H9 (cell line): ENCODE data around the gene KRT74. TPM values are rescaled to one million over a fixed set of nuclear protein-coding genes. Genes with fewer than 3 reads are reported as not detected.
A peak's percentile ranks its signal among the peaks of the same experiment; 100 is the strongest.

Experiments used
- DNase-seq: peaks from one replicate; pipeline ENCODE4 v3.0.0-alpha.2; 2017
- H2AFZ ChIP-seq: one replicate; pipeline ENCODE4 v1.6.1; 2013; ENCODE audit warnings: mild to moderate bottlenecking, low read length, control low read depth, moderate library complexity
- H2AK5ac ChIP-seq: 2 replicates; pipeline ENCODE4 v1.6.1; 2013; ENCODE audit warnings: low read length, control low read depth, mixed read lengths; ENCODE audit not compliant: insufficient read length
- H2BK120ac ChIP-seq: one replicate; pipeline ENCODE4 v1.6.1; 2013; ENCODE audit warnings: low read depth, mild to moderate bottlenecking, low read length, control low read depth, inconsistent platforms; ENCODE audit not compliant: poor library complexity, severe bottlenecking
- H2BK12ac ChIP-seq: 2 replicates; pipeline ENCODE4 v1.6.1; 2013; ENCODE audit warnings: low read length, control low read depth, mixed read lengths, low read depth; ENCODE audit not compliant: insufficient read length
- H2BK15ac ChIP-seq: 2 replicates; pipeline ENCODE4 v1.6.1; 2013; ENCODE audit warnings: low read depth, low read length, control low read depth
- H2BK20ac ChIP-seq: one replicate; pipeline ENCODE4 v1.6.1; 2013; ENCODE audit warnings: low read depth, mild to moderate bottlenecking, low read length, control low read depth, inconsistent platforms; ENCODE audit not compliant: poor library complexity, severe bottlenecking
- H2BK5ac ChIP-seq: 2 replicates; pipeline ENCODE4 v1.6.1; 2013; ENCODE audit warnings: low read length, control low read depth, mixed read lengths; ENCODE audit not compliant: insufficient read length
- H3K14ac ChIP-seq: 2 replicates; pipeline ENCODE4 v1.6.1; 2013; ENCODE audit warnings: low read length, control low read depth; ENCODE audit not compliant: insufficient read depth
- H3K18ac ChIP-seq: 2 replicates; pipeline ENCODE4 v1.6.1; 2013; ENCODE audit warnings: low read depth, mild to moderate bottlenecking, mixed read lengths, low read length, control low read depth; ENCODE audit not compliant: insufficient read length
- H3K23ac ChIP-seq: 2 replicates; pipeline ENCODE4 v1.6.1; 2013; ENCODE audit warnings: low read length, control low read depth, mixed read lengths, low read depth; ENCODE audit not compliant: insufficient read length
- H3K23me2 ChIP-seq: 2 replicates; pipeline ENCODE4 v1.6.1; 2013; ENCODE audit warnings: low read depth, mild to moderate bottlenecking, mixed read lengths, low read length, control low read depth; ENCODE audit not compliant: insufficient read length, poor library complexity, severe bottlenecking
- H3K27ac ChIP-seq: 2 replicates; pipeline ENCODE4 v1.5.1; 2013; ENCODE audit warnings: low read length, control low read depth, mixed read lengths, low read depth; ENCODE audit not compliant: insufficient read length
- H3K27me3 ChIP-seq: 2 replicates; pipeline ENCODE4 v1.6.1; 2013; ENCODE audit warnings: low read length, control low read depth, inconsistent platforms; ENCODE audit not compliant: insufficient read depth
- H3K4ac ChIP-seq: 2 replicates; pipeline ENCODE4 v1.6.1; 2013; ENCODE audit warnings: low read depth, mild to moderate bottlenecking, control low read depth, inconsistent platforms, low read length, moderate library complexity
- H3K4me1 ChIP-seq: 2 replicates; pipeline ENCODE4 v1.6.1; 2013; ENCODE audit warnings: low read length, control low read depth, inconsistent platforms; ENCODE audit not compliant: insufficient read depth
- H3K4me2 ChIP-seq: 2 replicates; pipeline ENCODE4 v1.6.1; 2013; ENCODE audit warnings: low read length, control low read depth, mixed read lengths; ENCODE audit not compliant: insufficient read length, insufficient read depth
- H3K56ac ChIP-seq: 2 replicates; pipeline ENCODE4 v1.6.1; 2013; ENCODE audit warnings: low read depth, mild to moderate bottlenecking, mixed read lengths, low read length, control low read depth; ENCODE audit not compliant: insufficient read length
- H3K79me1 ChIP-seq: 2 replicates; pipeline ENCODE4 v1.6.1; 2013; ENCODE audit warnings: low read depth, mild to moderate bottlenecking, moderate library complexity, low read length, control low read depth, inconsistent platforms; ENCODE audit not compliant: insufficient read depth, poor library complexity, severe bottlenecking
- H3K79me2 ChIP-seq: 2 replicates; pipeline ENCODE4 v1.6.1; 2013; ENCODE audit warnings: low read length, control low read depth, inconsistent platforms; ENCODE audit not compliant: insufficient read depth
- H3K9ac ChIP-seq: 2 replicates; pipeline ENCODE4 v1.6.1; 2013; ENCODE audit warnings: low read length, control low read depth, mixed read lengths; ENCODE audit not compliant: insufficient read length; ENCODE audit errors: extremely low read depth
- H3K9me3 ChIP-seq: one replicate; pipeline ENCODE4 v1.6.1; 2013; ENCODE audit warnings: low read depth, low read length, inconsistent platforms; ENCODE audit not compliant: control insufficient read depth
- H3T11ph ChIP-seq: one replicate; pipeline ENCODE4 v1.6.1; 2013; ENCODE audit warnings: mild to moderate bottlenecking, low read length, control low read depth, inconsistent platforms
- H4K20me1 ChIP-seq: one replicate; pipeline ENCODE4 v1.6.1; 2013; ENCODE audit not compliant: control insufficient read depth, insufficient read length, insufficient read depth
- H4K5ac ChIP-seq: 2 replicates; pipeline ENCODE4 v1.6.1; 2013; ENCODE audit warnings: low read depth, mild to moderate bottlenecking, mixed read lengths, low read length, control low read depth; ENCODE audit not compliant: insufficient read length
- H4K8ac ChIP-seq: replicated peaks from 2 replicates; pipeline ENCODE4 v1.6.1; 2013; ENCODE audit warnings: low read length, control low read depth, mixed read lengths, low read depth; ENCODE audit not compliant: insufficient read length
- H4K91ac ChIP-seq: 2 replicates; pipeline ENCODE4 v1.6.1; 2013; ENCODE audit warnings: low read depth, mild to moderate bottlenecking, moderate library complexity, mixed read lengths, low read length, control low read depth; ENCODE audit not compliant: insufficient read length
- H3K27ac Mint-ChIP-seq, 3 experiments: 2 replicates in 2 of 3; 3 replicates in 1 of 3; pipeline ENCODE4 v1.8.0; 2020 to 2021; ENCODE audit warnings: mixed read lengths in 3 of 3, mild to moderate bottlenecking in 1 of 3, moderate library complexity in 1 of 3
- H3K27me3 Mint-ChIP-seq: 2 replicates; pipeline ENCODE4 v1.8.0; 2021; ENCODE audit warnings: low read depth, mild to moderate bottlenecking, moderate library complexity, mixed read lengths
- H3K36me3 Mint-ChIP-seq, 3 experiments: 2 replicates in 2 of 3; 3 replicates in 1 of 3; pipeline ENCODE4 v1.8.0; 2020 to 2021; ENCODE audit warnings: low read depth in 3 of 3, mixed read lengths in 3 of 3; ENCODE audit not compliant: insufficient read depth in 1 of 3
- H3K4me1 Mint-ChIP-seq, 2 experiments: 2 replicates each; pipeline ENCODE4 v1.8.0; 2020; ENCODE audit warnings: mixed read lengths in 2 of 2
- H3K4me3 Mint-ChIP-seq, 2 experiments: 2 replicates in 1 of 2; 3 replicates in 1 of 2; pipeline ENCODE4 v1.8.0; 2020 to 2021; ENCODE audit warnings: mild to moderate bottlenecking in 2 of 2, mixed read lengths in 2 of 2, moderate library complexity in 1 of 2
- H3K9me3 Mint-ChIP-seq, 2 experiments: 2 replicates in 1 of 2; 3 replicates in 1 of 2; pipeline ENCODE4 v1.8.0; 2020; ENCODE audit warnings: mild to moderate bottlenecking in 2 of 2, mixed read lengths in 2 of 2, moderate library complexity in 1 of 2
- WGBS: extraction: QIAGEN DNeasy Blood & Tissue Kit; methylation state at CpG from one replicate; pipeline ENCODE4 v1.1.7; 2013; ENCODE audit warnings: missing lambda C conversion rate, low lambda C conversion rate, mixed read lengths; ENCODE audit not compliant: insufficient read length; ENCODE audit errors: extremely low coverage; 5-methylcytosine and 5-hydroxymethylcytosine counted together
- total RNA-seq: library from RNA; stranded (reverse); gene quantifications from 2 replicates; pipeline ENCODE4 v1.2.1, GENCODE V29; 2021
- TF ChIP-seq, protein P1 (sequence below): fragments of 200-600 bp; sonication (generic); conservative IDR thresholded peaks from 3 replicates; pipeline ENCODE4 v1.8.0; 2021; ENCODE audit warnings: antibody characterized with exemption, mild to moderate bottlenecking

Gene KRT74
- total RNA-seq, 1 experiment from 2014 or later, result not detected

GRCh38 chr12:52577316-52577715 is 3.7 kb upstream of the KRT74 start:
- H3K4ac ChIP-seq, result no peak overlapping the region
- no peak overlapping the region for H2AFZ ChIP-seq
- no CpG with 5 or more reads among the region's 8 CpGs for WGBS
- DNase-seq, result no peak
- no peak overlapping the region for H3K23ac ChIP-seq
- H3K4me1 Mint-ChIP-seq, result peaks cover 6 to 8% of the 10 kb centered on the region in 2 experiments; a peak in 3 of 4 replicates
- H3K9me3 Mint-ChIP-seq, result no peaks in the 10 kb centered on the region
- H3K56ac ChIP-seq, result no peak overlapping the region
- no peak overlapping the region for H4K5ac ChIP-seq
- H2BK12ac ChIP-seq, result no peak overlapping the region
- no peak overlapping the region for H2BK15ac ChIP-seq
- H2BK120ac ChIP-seq, result no peak overlapping the region
- H3K27me3 ChIP-seq, result no peaks in the 10 kb centered on the region
- no peak overlapping the region for H2AK5ac ChIP-seq
- no peaks in the 10 kb centered on the region for H3K79me1 ChIP-seq
- no peak overlapping the region for H3K27ac ChIP-seq
- H3T11ph ChIP-seq, result no peak overlapping the region
- no peak overlapping the region for H3K9ac ChIP-seq
- H3K79me2 ChIP-seq, result no peaks in the 10 kb centered on the region
- no peak overlapping the region for H3K4me2 ChIP-seq
- H2BK20ac ChIP-seq, result no peak overlapping the region
- H3K23me2 ChIP-seq, result no peaks in the 10 kb centered on the region
- H3K4me3 Mint-ChIP-seq, result no peak overlapping the region
- no peak overlapping the region for H2BK5ac ChIP-seq
- H3K14ac ChIP-seq, result no peak overlapping the region
- no peaks in the 10 kb centered on the region for H3K36me3 Mint-ChIP-seq
- H4K20me1 ChIP-seq, result no peaks in the 10 kb centered on the region
- no peak overlapping the region for H4K8ac ChIP-seq
- H3K9me3 ChIP-seq, result no peaks in the 10 kb centered on the region
- H3K27me3 Mint-ChIP-seq, result peaks cover 11% of the 10 kb centered on the region
- no peaks in the 10 kb centered on the region for H3K4me1 ChIP-seq
- no peak overlapping the region for H3K18ac ChIP-seq
- no peak overlapping the region for H4K91ac ChIP-seq
- TF ChIP-seq, protein P1, sequence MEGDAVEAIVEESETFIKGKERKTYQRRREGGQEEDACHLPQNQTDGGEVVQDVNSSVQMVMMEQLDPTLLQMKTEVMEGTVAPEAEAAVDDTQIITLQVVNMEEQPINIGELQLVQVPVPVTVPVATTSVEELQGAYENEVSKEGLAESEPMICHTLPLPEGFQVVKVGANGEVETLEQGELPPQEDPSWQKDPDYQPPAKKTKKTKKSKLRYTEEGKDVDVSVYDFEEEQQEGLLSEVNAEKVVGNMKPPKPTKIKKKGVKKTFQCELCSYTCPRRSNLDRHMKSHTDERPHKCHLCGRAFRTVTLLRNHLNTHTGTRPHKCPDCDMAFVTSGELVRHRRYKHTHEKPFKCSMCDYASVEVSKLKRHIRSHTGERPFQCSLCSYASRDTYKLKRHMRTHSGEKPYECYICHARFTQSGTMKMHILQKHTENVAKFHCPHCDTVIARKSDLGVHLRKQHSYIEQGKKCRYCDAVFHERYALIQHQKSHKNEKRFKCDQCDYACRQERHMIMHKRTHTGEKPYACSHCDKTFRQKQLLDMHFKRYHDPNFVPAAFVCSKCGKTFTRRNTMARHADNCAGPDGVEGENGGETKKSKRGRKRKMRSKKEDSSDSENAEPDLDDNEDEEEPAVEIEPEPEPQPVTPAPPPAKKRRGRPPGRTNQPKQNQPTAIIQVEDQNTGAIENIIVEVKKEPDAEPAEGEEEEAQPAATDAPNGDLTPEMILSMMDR, result no peak
- H3K27ac Mint-ChIP-seq, result 0 out of 7 replicates have a peak overlapping the region, but pooled peaks of 1 of the 3 experiments have one; percentile 18
